NCI-H2196 (cell line): ENCODE data around the gene CENPB.
"Not testable (repeated sequence)": the region's sequence is repeated elsewhere in the genome, so short reads cannot be mapped to it uniquely, and the experiment has no call there.

Experiments
- DNase-seq: peaks from one replicate; lab custom pipeline; 2025; ENCODE audit not compliant: unreplicated experiment; lab: John Stamatoyannopoulos, UW

The CENPB gene

GRCh38 chr20:3794168-3794567 is 7.6 kb upstream of the CENPB start:
- DNase-seq = not testable (repeated sequence)

- not testable (repeated sequence) for DNase-seq
Measured at GRCh38 chr20:3789201-3789600, 2.7 kb upstream of the CENPB start.

- DNase-seq = no peak
Measured at GRCh38 chr20:3788685-3789155, 2.2 kb upstream of the CENPB start.

GRCh38 chr20:3787324-3788014 is 929 bp upstream of the CENPB start:
- DNase-seq = no peak

- DNase-seq = peak; percentile 28
Measured at GRCh38 chr20:3786126-3786484, 435 bp downstream of the CENPB start.

- DNase-seq = no peak
Measured at GRCh38 chr20:3785240-3786125, 1.1 kb downstream of the CENPB start.

GRCh38 chr20:3784863-3785239 is 1.7 kb downstream of the CENPB start:
- no peak for DNase-seq

- no peak for DNase-seq
Measured at GRCh38 chr20:3784216-3784853, 2.2 kb downstream of the CENPB start.

GRCh38 chr20:3783511-3784195 is 2.9 kb downstream of the CENPB start:
- no peak for DNase-seq

- no peak for DNase-seq
Measured at GRCh38 chr20:3783068-3783489, 3.5 kb downstream of the CENPB start.

- no peak for DNase-seq
Measured at GRCh38 chr20:3782597-3782996, 3.9 kb downstream of the CENPB start.

- DNase-seq = peak; percentile 94
Measured at GRCh38 chr20:3781153-3781910, 5.2 kb downstream of the CENPB start, which contains the start of gene SPEF1. Gene SPEF1, minus strand, starts transcription at chr20:3781448. Its CDS starts 161 bp downstream, at chr20:3781287.

GRCh38 chr20:3778976-3779375 is 7.6 kb downstream of the CENPB start:
- no peak for DNase-seq

- no peak for DNase-seq
Measured at GRCh38 chr20:3777716-3778629, 8.6 kb downstream of the CENPB start.

GRCh38 chr20:3777381-3777715 is 9.2 kb downstream of the CENPB start:
- DNase-seq = no peak

- no peak for DNase-seq
Measured at GRCh38 chr20:3775457-3776108, 11.0 kb downstream of the CENPB start.

- DNase-seq = no peak
Measured at GRCh38 chr20:3771552-3772058, 14.9 kb downstream of the CENPB start.

GRCh38 chr20:3768342-3769130 is 18.0 kb downstream of the CENPB start:
- DNase-seq = peak; percentile 75
